HG02623 (cell line): Measurements from ENCODE around the gene TAS2R60.
"Not testable (repeated sequence)": the region's sequence is repeated elsewhere in the genome, so short reads cannot be mapped to it uniquely, and the experiment has no call there.

Experiments
- ATAC-seq: cut with Tn5 transposase; IDR thresholded peaks from one replicate; pipeline ENCODE4 v1.9.1; 2021; ENCODE audit warnings: moderate library complexity; ENCODE audit not compliant: unreplicated experiment

The TAS2R60 gene

GRCh38 chr7:143467724-143468123 lies 24.5 kb downstream of the TAS2R60 start:
- ATAC-seq: no peak

GRCh38 chr7:143472071-143472689 lies 28.9 kb downstream of the TAS2R60 start:
- not testable (repeated sequence) for ATAC-seq

- no peak for ATAC-seq
Measured at GRCh38 chr7:143477501-143478150, 34.4 kb downstream of the TAS2R60 start, which contains the start of gene TAS2R41. TAS2R41 (plus strand) TSS chr7:143477873; CDS start chr7:143477873, 0 bp downstream.

- ATAC-seq: no peak
Measured at GRCh38 chr7:143479055-143479766, 36.0 kb downstream of the TAS2R60 start.

GRCh38 chr7:143480501-143480900 lies 37.2 kb downstream of the TAS2R60 start:
- ATAC-seq: no peak

GRCh38 chr7:143484119-143484518 lies 40.9 kb downstream of the TAS2R60 start:
- ATAC-seq: no peak

- ATAC-seq: no peak
Measured at GRCh38 chr7:143485094-143485493, 41.8 kb downstream of the TAS2R60 start.

- no peak for ATAC-seq
Measured at GRCh38 chr7:143485500-143485899, 42.2 kb downstream of the TAS2R60 start.

GRCh38 chr7:143486266-143486665 lies 43.0 kb downstream of the TAS2R60 start:
- not testable (repeated sequence) for ATAC-seq

- ATAC-seq: no peak
Measured at GRCh38 chr7:143487061-143487460, 43.8 kb downstream of the TAS2R60 start.

- no peak for ATAC-seq
Measured at GRCh38 chr7:143487566-143487965, 44.3 kb downstream of the TAS2R60 start.

GRCh38 chr7:143490717-143491306 lies 47.6 kb downstream of the TAS2R60 start:
- ATAC-seq: no peak

GRCh38 chr7:143492043-143492471 lies 48.8 kb downstream of the TAS2R60 start:
- no peak for ATAC-seq

- ATAC-seq: no peak
Measured at GRCh38 chr7:143492799-143493739, 49.8 kb downstream of the TAS2R60 start.

GRCh38 chr7:143493751-143494150 lies 50.5 kb downstream of the TAS2R60 start:
- no peak for ATAC-seq
